Measurements from ENCODE around the gene PRDM16.

DNA sequence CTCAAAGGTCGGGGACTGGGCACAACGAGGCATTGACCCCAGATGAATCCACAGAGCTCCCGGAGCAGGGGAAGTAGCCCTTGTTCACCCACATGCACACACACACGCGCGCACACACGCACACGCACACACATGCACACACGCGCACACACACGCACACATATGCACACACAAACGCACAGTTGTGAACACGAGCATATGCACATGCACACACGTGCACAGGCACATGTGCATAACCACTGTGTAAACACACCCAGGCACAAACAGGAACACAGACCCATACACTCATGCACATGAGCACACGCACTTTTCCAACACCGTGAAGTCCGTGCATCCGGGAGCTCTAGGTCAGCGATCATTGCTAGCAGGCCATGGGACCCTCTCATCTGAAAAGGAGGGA is 208.6 kb downstream of the PRDM16 start:
- TF ChIP-seq, protein P1, sequence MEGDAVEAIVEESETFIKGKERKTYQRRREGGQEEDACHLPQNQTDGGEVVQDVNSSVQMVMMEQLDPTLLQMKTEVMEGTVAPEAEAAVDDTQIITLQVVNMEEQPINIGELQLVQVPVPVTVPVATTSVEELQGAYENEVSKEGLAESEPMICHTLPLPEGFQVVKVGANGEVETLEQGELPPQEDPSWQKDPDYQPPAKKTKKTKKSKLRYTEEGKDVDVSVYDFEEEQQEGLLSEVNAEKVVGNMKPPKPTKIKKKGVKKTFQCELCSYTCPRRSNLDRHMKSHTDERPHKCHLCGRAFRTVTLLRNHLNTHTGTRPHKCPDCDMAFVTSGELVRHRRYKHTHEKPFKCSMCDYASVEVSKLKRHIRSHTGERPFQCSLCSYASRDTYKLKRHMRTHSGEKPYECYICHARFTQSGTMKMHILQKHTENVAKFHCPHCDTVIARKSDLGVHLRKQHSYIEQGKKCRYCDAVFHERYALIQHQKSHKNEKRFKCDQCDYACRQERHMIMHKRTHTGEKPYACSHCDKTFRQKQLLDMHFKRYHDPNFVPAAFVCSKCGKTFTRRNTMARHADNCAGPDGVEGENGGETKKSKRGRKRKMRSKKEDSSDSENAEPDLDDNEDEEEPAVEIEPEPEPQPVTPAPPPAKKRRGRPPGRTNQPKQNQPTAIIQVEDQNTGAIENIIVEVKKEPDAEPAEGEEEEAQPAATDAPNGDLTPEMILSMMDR (IDR thresholded peaks at IDR 0.05) = no peak
- TF ChIP-seq POLR2A (IDR thresholded peaks at IDR 0.05) = no peak
